K562 (cell line): Measurements from ENCODE around the gene TMEM161B. TPM values are rescaled to one million over a fixed set of nuclear protein-coding genes. Genes with fewer than 3 reads are reported as not detected.

Experiments
- ATAC-seq: fragments of 200-7000 bp; cut with Tn5 transposase; 3 replicates; pipeline ENCODE4 v1.9.1; 2020; ENCODE audit warnings: moderate library complexity
- BruUV-seq: library from RNA; stranded (reverse); fragments of 400-500 nt; replicated peaks from 2 replicates; lab custom pipeline; 2021; lab: Mats Ljungman, UMichigan
- CTCF ChIA-PET: fragments of 300-600 bp; formaldehyde crosslinking; extraction: SDS; loops from one replicate; lab custom pipeline; 2021; ENCODE audit warnings: low intra/inter-chr PET ratio; lab: Yijun Ruan, JAX
- POLR2A ChIA-PET: fragments of 300-600, 350-650 bp; sonication (Branson Sonifier 250); formaldehyde crosslinking; extraction: SDS; loops from one replicate; lab custom pipeline; 2021; ENCODE audit warnings: antibody characterized with exemption, inconsistent platforms; lab: Yijun Ruan, JAX
- DNase-seq, 4 experiments: peaks; one replicate each; pipeline versions ENCODE4 v3.0.0 to v3.0.0-alpha.2; 2011 to 2018; ENCODE audit warnings: low spot score in 3 of 4, mixed read lengths in 3 of 4; ENCODE audit errors: extremely low read depth in 1 of 4
- FAIRE-seq: peaks from 2 replicates; lab custom pipeline; 2011; peaks lifted over from hg19 to GRCh38; lab: Jason Lieb, UNC
- H2AFZ ChIP-seq: 2 replicates; pipeline ENCODE4 v1.6.0; 2011; ENCODE audit warnings: low read depth, low read length, control low read depth, inconsistent platforms
- H3K27ac ChIP-seq: fragments of 200-600 bp; 3 replicates; pipeline ENCODE4 v1.8.0; 2011; ENCODE audit warnings: low read depth, mild to moderate bottlenecking, control low read depth, inconsistent platforms, low read length, moderate library complexity, mixed read lengths; ENCODE audit errors: extremely low read depth
- H3K27me3 ChIP-seq, 2 experiments: fragments of 300-600 bp in 1 of 2; 2 replicates in 1 of 2; 3 replicates in 1 of 2; pipeline versions ENCODE4 v1.6.0 to v1.8.0; 2011; ENCODE audit warnings: inconsistent platforms in 2 of 2, low read length in 2 of 2, mild to moderate bottlenecking in 1 of 2, mixed read lengths in 1 of 2, moderate library complexity in 1 of 2; ENCODE audit not compliant: control insufficient read depth in 2 of 2, insufficient read depth in 2 of 2
- H3K36me3 ChIP-seq: fragments of 300-600 bp; 3 replicates; pipeline ENCODE4 v1.8.0; 2011; ENCODE audit warnings: mild to moderate bottlenecking, low read length, inconsistent platforms; ENCODE audit not compliant: control insufficient read depth, insufficient read depth
- H3K4me1 ChIP-seq, 2 experiments: fragments of 200-600 bp in 1 of 2; replicated peaks in 1 of 2; 2 replicates in 1 of 2; 3 replicates in 1 of 2; pipeline versions ENCODE4 v1.5.1 to v1.8.0; 2011; ENCODE audit warnings: inconsistent platforms in 2 of 2, low read length in 2 of 2, mild to moderate bottlenecking in 1 of 2, mixed read lengths in 1 of 2, moderate library complexity in 1 of 2; ENCODE audit not compliant: control insufficient read depth in 2 of 2, insufficient read depth in 2 of 2
- H3K4me2 ChIP-seq: 2 replicates; pipeline ENCODE4 v1.6.1; 2011; ENCODE audit warnings: low read length, control low read depth, inconsistent platforms, mixed read lengths; ENCODE audit not compliant: insufficient read depth
- H3K4me3 ChIP-seq: fragments of 200-600 bp; sonication (generic), shearing (Covaris generic); 2 replicates; pipeline ENCODE4 v1.5.1; 2016; ENCODE audit warnings: control low read depth, inconsistent platforms
- H3K79me2 ChIP-seq: fragments of 200-600 bp; 3 replicates; pipeline ENCODE4 v1.8.0; 2011; ENCODE audit warnings: low read length, inconsistent platforms; ENCODE audit not compliant: control insufficient read depth, insufficient read depth
- H3K9ac ChIP-seq, 2 experiments: 2 replicates each; pipeline versions ENCODE4 v1.6.0 to v1.6.1; 2011; ENCODE audit warnings: low read depth in 2 of 2, low read length in 2 of 2, control low read depth in 1 of 2, inconsistent platforms in 1 of 2, mild to moderate bottlenecking in 1 of 2, mixed read lengths in 1 of 2; ENCODE audit not compliant: insufficient read depth in 1 of 2
- H3K9me1 ChIP-seq: one replicate; pipeline ENCODE4 v1.6.0; 2011; ENCODE audit warnings: inconsistent platforms, mild to moderate bottlenecking, low read length, moderate library complexity; ENCODE audit not compliant: control insufficient read depth, insufficient read depth
- H3K9me3 ChIP-seq: replicated peaks from 2 replicates; pipeline ENCODE4 v1.5.1; 2011; ENCODE audit warnings: low read depth, low read length, inconsistent platforms; ENCODE audit not compliant: control insufficient read depth, insufficient read depth
- H4K20me1 ChIP-seq: replicated peaks from 2 replicates; pipeline ENCODE4 v1.6.1; 2011; ENCODE audit warnings: low read length, inconsistent platforms, mixed read lengths; ENCODE audit not compliant: control insufficient read depth, insufficient read depth
- CAMTA2 ChIP-seq: fragments of 250-450 bp; sonication (Bioruptor Pico); conservative IDR thresholded peaks from 2 replicates; pipeline ENCODE4 v1.5.1; 2022
- E2F1 ChIP-seq: sonication (generic); formaldehyde crosslinking; IDR thresholded peaks from 2 replicates; pipeline ENCODE4 v1.8.1; 2023; ENCODE audit warnings: mild to moderate bottlenecking, missing genetic modification reagents, moderate library complexity
- ESRRB ChIP-seq: fragments of 250-450 bp; sonication (Bioruptor Pico); IDR thresholded peaks from 2 replicates; pipeline ENCODE4 v1.5.0; 2020; ENCODE audit warnings: mild to moderate bottlenecking, moderate library complexity, borderline replicate concordance
- HDAC6 ChIP-seq: IDR thresholded peaks from 2 replicates; pipeline ENCODE4 v1.6.1; 2012; ENCODE audit warnings: low read depth, mild to moderate bottlenecking, control low read depth, inconsistent platforms, low read length, moderate library complexity
- KDM2B ChIP-seq: fragments of 250-450 bp; sonication (Bioruptor Pico); IDR thresholded peaks from 2 replicates; pipeline ENCODE4 v1.8.0; 2021; ENCODE audit warnings: mild to moderate bottlenecking, moderate library complexity
- KDM5B ChIP-seq: fragments of 200-600 bp; sonication (generic); IDR thresholded peaks from 2 replicates; pipeline ENCODE4 v1.6.1; 2012; ENCODE audit warnings: low read depth, mild to moderate bottlenecking, moderate library complexity, low read length, control low read depth, inconsistent platforms; ENCODE audit not compliant: insufficient replicate concordance
- LARP7 ChIP-seq: fragments of 450-650 bp; IDR thresholded peaks from 2 replicates; pipeline ENCODE4 v1.6.1; 2016
- MAFG ChIP-seq: fragments of 450-650 bp; conservative IDR thresholded peaks from 2 replicates; pipeline ENCODE4 v1.6.1; 2016; ENCODE audit warnings: missing genetic modification characterization, missing compliant biosample characterization
- MED1 ChIP-seq: sonication (generic); formaldehyde crosslinking; IDR thresholded peaks from 2 replicates; pipeline ENCODE4 v1.8.1; 2023; ENCODE audit warnings: missing genetic modification reagents, borderline replicate concordance
- NRF1 ChIP-seq, 2 experiments: fragments of 450-650 bp; IDR thresholded peaks in 1 of 2; conservative IDR thresholded peaks in 1 of 2; 2 replicates each; pipeline ENCODE4 v1.6.1; 2014; ENCODE audit warnings: mild to moderate bottlenecking in 2 of 2
- SIN3A ChIP-seq, 2 experiments: fragments of 150-350 bp in 1 of 2; IDR thresholded peaks; 2 replicates each; pipeline ENCODE4 v1.6.1; 2011 to 2016; ENCODE audit warnings: borderline replicate concordance in 2 of 2, low read depth in 2 of 2, low read length in 2 of 2, mild to moderate bottlenecking in 2 of 2, moderate library complexity in 2 of 2; ENCODE audit not compliant: control insufficient read depth in 1 of 2
- SIRT6 ChIP-seq: IDR thresholded peaks from one replicate; pipeline ENCODE4 v1.6.1; 2012; ENCODE audit warnings: low read depth, mild to moderate bottlenecking, control low read depth, inconsistent platforms, low read length, moderate library complexity
- STAT5B ChIP-seq: fragments of 250-450 bp; sonication (Bioruptor Pico); IDR thresholded peaks from 2 replicates; pipeline ENCODE4 v1.8.0; 2021; ENCODE audit warnings: mild to moderate bottlenecking, inconsistent platforms
- TAF9B ChIP-seq: fragments of 450-650 bp; IDR thresholded peaks from 2 replicates; pipeline ENCODE4 v1.6.1; 2018; ENCODE audit warnings: mild to moderate bottlenecking; ENCODE audit not compliant: partially characterized antibody
- TBL1XR1 ChIP-seq, 2 experiments: IDR thresholded peaks; 2 replicates each; pipeline ENCODE4 v1.6.1; 2012; ENCODE audit warnings: improper control_type of control experiment in 2 of 2, low read length in 2 of 2, mild to moderate bottlenecking in 1 of 2
- TCFL5 ChIP-seq: fragments of 250-450 bp; sonication (Bioruptor Pico); conservative IDR thresholded peaks from 2 replicates; pipeline ENCODE4 v1.6.1; 2021; ENCODE audit warnings: mild to moderate bottlenecking, moderate library complexity, matching md5 sums
- ZNF347 ChIP-seq: fragments of 450-650 bp; formaldehyde crosslinking; IDR thresholded peaks from 2 replicates; pipeline ENCODE4 v1.4.0; 2020; ENCODE audit warnings: low read depth, mild to moderate bottlenecking, moderate library complexity
- ZNF644 ChIP-seq: fragments of 200-800 bp; sonication (Bioruptor generic); IDR thresholded peaks from 2 replicates; pipeline ENCODE4 v1.6.1; 2016; ENCODE audit warnings: low read depth, missing genetic modification characterization, missing compliant biosample characterization
- WGBS: fragments of 100-300 bp; shearing (Covaris generic); methylation state at CpG from one replicate; pipeline ENCODE4 v1.1.6; 2016; ENCODE audit warnings: low coverage, mixed read lengths; ENCODE audit not compliant: insufficient coverage; ENCODE audit errors: missing lambda C conversion rate; 5-methylcytosine and 5-hydroxymethylcytosine counted together
- in situ Hi-C: fragments of 300-500 bp; cut with MboI; formaldehyde crosslinking; loops from 4 replicates; pipeline ENCODE4 v1.15.0; 2018; ENCODE audit warnings: inconsistent platforms, mixed read lengths
- intact Hi-C: fragments of 100-400 bp; cut with micrococcal nuclease; formaldehyde crosslinking; loops from 2 replicates; pipeline ENCODE4 v1.14.2; 2022
- polyA plus RNA-seq, 8 experiments: library from polyadenylated mRNA; depleted of rRNA in 4 of 8; stranded (reverse) in 5 of 8; unstranded in 3 of 8; fragments of >200 nt; fragmentation: Nextera tagmentation in 2 of 8; fragmentation: Illumina TruSeq in 1 of 8; extraction: Ambion mirVana in 2 of 8; extraction: Trizol in 1 of 8; gene quantifications; 2 replicates each; pipeline versions ENCODE4 v1.2.1 to v1.2.3, GENCODE V29; 2011 to 2014; ENCODE audit warnings: inconsistent platforms in 1 of 8, missing spikeins in 1 of 8
- total RNA-seq, 7 experiments: library from RNA; depleted of rRNA in 6 of 7; stranded (reverse); fragments of >200 nt in 6 of 7; fragmentation: Illumina TruSeq in 2 of 7; extraction: Trizol in 2 of 7; gene quantifications; 2 replicates each; pipeline versions ENCODE4 v1.2.1 to v1.2.3, GENCODE V29; 2011 to 2021; ENCODE audit warnings: low replicate concordance in 1 of 7

TMEM161B gene
- total and polyA plus RNA-seq, 9 of the 15 experiments (the other 6 are each of a cell fraction or from before 2014, with no cell fraction given), result 18.9 to 57.1 (median 40.6) TPM

GRCh38 chr5:88190106-88190834 is 78.4 kb downstream of the TMEM161B start:
- no peak overlapping the region for H3K4me2 ChIP-seq
- H4K20me1 ChIP-seq, result no peaks in the 10 kb centered on the region
- 97% methylated on average over 7 of the region's 9 CpGs for WGBS
- DNase-seq (no peak), ATAC-seq (no peak), FAIRE-seq (no peak)
- H3K9me1 ChIP-seq, result no peaks in the 10 kb centered on the region
- peaks cover 12% of the 10 kb centered on the region for H3K9me3 ChIP-seq
- no peak overlapping the region for H3K4me3 ChIP-seq
- H3K4me1 ChIP-seq, result no peaks in the 10 kb centered on the region
- H2AFZ ChIP-seq, result no peak overlapping the region
- H3K9ac ChIP-seq, result no peak overlapping the region
- no peak for TF ChIP-seq NRF1 (conservative IDR thresholded peaks at IDR 0.05 in 1 of 2, IDR thresholded peaks at IDR 0.05 in 1 of 2)
- no peak for TF ChIP-seq TCFL5 (CRISPR knock-in tag)
- no peak for TF ChIP-seq HDAC6
- TF ChIP-seq TAF9B, result no peak
- TF ChIP-seq ZNF347 (CRISPR knock-in tag), result no peak
- TF ChIP-seq STAT5B (CRISPR knock-in tag), result no peak
- TF ChIP-seq TBL1XR1 (IDR thresholded peaks at IDR 0.05; ENCODE audit: low read length in 2 of 2), result no peak
- TF ChIP-seq MAFG (tag), result no peak
- TF ChIP-seq KDM2B (CRISPR knock-in tag), result no peak
- TF ChIP-seq ESRRB (CRISPR knock-in tag), result no peak
- no peak for TF ChIP-seq MED1
- TF ChIP-seq KDM5B, result no peak
- no peak for TF ChIP-seq LARP7
- no peak for TF ChIP-seq CAMTA2 (CRISPR knock-in tag)
- no peak for TF ChIP-seq E2F1 (CRISPR knock-in tag)
- TF ChIP-seq SIN3A (IDR thresholded peaks at IDR 0.05; ENCODE audit: borderline replicate concordance in 2 of 2, control insufficient read depth in 1 of 2, low read depth in 2 of 2, low read length in 2 of 2), result no peak
- no peak for TF ChIP-seq ZNF644 (tag)
- TF ChIP-seq SIRT6, result no peak
- ChIA-PET CTCF (no interaction called here), POLR2A (interaction anchor here (0.5 kb wide), 1 partner anchor 204 kb away, joined by 3 read pairs; no protein-coding TSS in a partner anchor)
- TSS peak; percentile 13 for BruUV-seq
- intact Hi-C loops (no loop called here), in situ Hi-C loops (no loop called here)
- no peaks in the 10 kb centered on the region for H3K27me3 ChIP-seq
- H3K27ac ChIP-seq, result no peak overlapping the region
- peaks cover 16% of the 10 kb centered on the region; the same call in 1 of the 3 replicates for H3K36me3 ChIP-seq
- H3K79me2 ChIP-seq, result no peaks in the 10 kb centered on the region
